MCF 10A (cell line): Measurements from ENCODE around the gene CCDC34. TPM values are rescaled to one million over a fixed set of nuclear protein-coding genes. Genes with fewer than 3 reads are reported as not detected.
"Not testable (repeated sequence)": the region's sequence is repeated elsewhere in the genome, so short reads cannot be mapped to it uniquely, and the experiment has no call there.

Experiments used
- BruUV-seq: library from RNA; stranded (reverse); fragments of 400-500 nt; replicated peaks from 2 replicates; lab custom pipeline; 2021; lab: Mats Ljungman, UMichigan
- CTCF ChIA-PET: fragments of 300-600 bp; sonication (Branson Sonifier 250); formaldehyde crosslinking; extraction: SDS; loops from one replicate; lab custom pipeline; 2021; ENCODE audit warnings: antibody characterized with exemption, inconsistent platforms; lab: Yijun Ruan, JAX
- POLR2A ChIA-PET: fragments of 300-600, 350-650 bp; sonication (Branson Sonifier 250); formaldehyde crosslinking; extraction: SDS; loops from one replicate; lab custom pipeline; 2020; ENCODE audit warnings: antibody characterized with exemption, inconsistent platforms; lab: Yijun Ruan, JAX
- DNase-seq: peaks from one replicate; pipeline ENCODE4 v3.0.0-alpha.2; 2018; ENCODE audit not compliant: unreplicated experiment
- H3K27ac Mint-ChIP-seq: one replicate; pipeline ENCODE4 v1.8.0; 2022; ENCODE audit warnings: mild to moderate bottlenecking, low read depth, mixed read lengths; ENCODE audit not compliant: unreplicated experiment
- H3K27me3 Mint-ChIP-seq: one replicate; pipeline ENCODE4 v1.8.0; 2022; ENCODE audit warnings: mixed read lengths; ENCODE audit not compliant: insufficient read depth, unreplicated experiment
- H3K36me3 Mint-ChIP-seq: one replicate; pipeline ENCODE4 v1.8.0; 2022; ENCODE audit warnings: mild to moderate bottlenecking, moderate library complexity, mixed read lengths; ENCODE audit not compliant: insufficient read depth, unreplicated experiment
- H3K4me1 Mint-ChIP-seq: one replicate; pipeline ENCODE4 v1.8.0; 2022; ENCODE audit warnings: mixed read lengths; ENCODE audit not compliant: insufficient read depth, unreplicated experiment
- H3K4me3 Mint-ChIP-seq: one replicate; pipeline ENCODE4 v1.8.0; 2022; ENCODE audit warnings: mild to moderate bottlenecking, moderate library complexity, mixed read lengths; ENCODE audit not compliant: unreplicated experiment
- H3K9me3 Mint-ChIP-seq: one replicate; pipeline ENCODE4 v1.8.0; 2022; ENCODE audit warnings: mixed read lengths; ENCODE audit not compliant: unreplicated experiment
- CTCF ChIP-seq: fragments of 200-600 bp; IDR thresholded peaks from one replicate; pipeline ENCODE4 v1.8.0; 2022; ENCODE audit warnings: antibody characterized with exemption, mild to moderate bottlenecking; ENCODE audit not compliant: unreplicated experiment
- intact Hi-C: fragments of 100-400 bp; cut with micrococcal nuclease; formaldehyde crosslinking; loops from 2 replicates; pipeline ENCODE4 v1.14.1; 2022
- total RNA-seq: library from RNA; stranded (reverse); gene quantifications from 2 replicates; pipeline ENCODE4 v1.2.3, GENCODE V29; 2022

The CCDC34 gene
- total RNA-seq, 1 experiment from 2014 or later = 11.1 TPM

GRCh38 chr11:27347359-27348339, 15.4 kb downstream of the CCDC34 start:
- intact Hi-C loops = no loop called here
- TF ChIP-seq CTCF = no peak
- no peak overlapping the region for H3K4me3 Mint-ChIP-seq
- DNase-seq = no peak
- BruUV-seq = no TSS peak
- no peaks in the 10 kb centered on the region for H3K9me3 Mint-ChIP-seq
- H3K27ac Mint-ChIP-seq = no peak overlapping the region
- H3K27me3 Mint-ChIP-seq = no peaks in the 10 kb centered on the region
- H3K36me3 Mint-ChIP-seq = no peaks in the 10 kb centered on the region
- peaks cover 4% of the 10 kb centered on the region for H3K4me1 Mint-ChIP-seq
- CTCF ChIA-PET = interaction anchor here (1.0 kb wide), 1 partner anchor 152 kb away, joined by 4 read pairs; no protein-coding TSS in a partner anchor
- POLR2A ChIA-PET = interaction anchor here (0.6 to 1.1 kb wide), 2 partner anchors 138 to 145 kb away, joined by 3 read pairs; no protein-coding TSS in a partner anchor

GRCh38 chr11:27339941-27340340, 23.1 kb downstream of the CCDC34 start:
- peaks cover 5% of the 10 kb centered on the region for H3K36me3 Mint-ChIP-seq
- CTCF ChIA-PET = no interaction called here

GRCh38 chr11:27334764-27335163, 28.3 kb downstream of the CCDC34 start:
- POLR2A ChIA-PET, BruUV-seq, DNase-seq, H3K4me1 Mint-ChIP-seq, H3K9me3 Mint-ChIP-seq, H3K36me3 Mint-ChIP-seq, H3K27me3 Mint-ChIP-seq, intact Hi-C loops, H3K27ac Mint-ChIP-seq, H3K4me3 Mint-ChIP-seq: not testable (repeated sequence)
- CTCF ChIA-PET = interaction anchor here (0.8 kb wide), 1 partner anchor 8 kb away, joined by 3 read pairs; no protein-coding TSS in a partner anchor

More at GRCh38 chr11:27339941-27340340, 23.1 kb downstream of the CCDC34 start:
- POLR2A ChIA-PET = interaction anchor here (0.6 to 0.7 kb wide), 2 partner anchors 11 to 98 kb away, joined by 3 read pairs; no protein-coding TSS in a partner anchor
- Mint-ChIP-seq H3K9me3 (no peaks in the 10 kb centered on the region), H3K27me3 (no peaks in the 10 kb centered on the region), H3K4me1 (peaks cover 4% of the 10 kb centered on the region), H3K27ac (no peak overlapping the region), H3K4me3 (no peak overlapping the region)
- no peak for DNase-seq
- TF ChIP-seq CTCF = no peak
- BruUV-seq = no TSS peak
- intact Hi-C loops = no loop called here

- ChIA-PET CTCF (interaction anchor here (0.6 to 1.0 kb wide), 4 partner anchors 10 to 652 kb away, joined by 3 to 4 read pairs (median 3); no protein-coding TSS in a partner anchor), POLR2A (interaction anchor here (0.6 kb wide), 1 partner anchor 49 kb away, joined by 3 read pairs; no protein-coding TSS in a partner anchor)
- no peaks in the 10 kb centered on the region for H3K36me3 Mint-ChIP-seq
- BruUV-seq = no TSS peak
- no peak for TF ChIP-seq CTCF
- H3K4me1 Mint-ChIP-seq = no peaks in the 10 kb centered on the region
- no peak overlapping the region for H3K4me3 Mint-ChIP-seq
- no peak overlapping the region for H3K27ac Mint-ChIP-seq
- no peak for DNase-seq
- intact Hi-C loops = no loop called here
- no peaks in the 10 kb centered on the region for H3K27me3 Mint-ChIP-seq
- no peaks in the 10 kb centered on the region for H3K9me3 Mint-ChIP-seq
Observed at GRCh38 chr11:27331981-27332380, 31.0 kb downstream of the CCDC34 start.
